Immature natural killer cell (primary cell): ENCODE measurements around the gene SLC16A3. TPM values are rescaled to one million over a fixed set of nuclear protein-coding genes. Genes with fewer than 3 reads are reported as not detected.
A peak's percentile ranks its signal among the peaks of the same experiment; 100 is the strongest.
"Not testable (repeated sequence)": the region's sequence is repeated elsewhere in the genome, so short reads cannot be mapped to it uniquely, and the experiment has no call there.

Experiments used
- DNase-seq, 3 donors: peaks; one replicate each; pipeline ENCODE4 v3.0.0; 2022; ENCODE audit warnings: mixed read lengths in 1 of 3
- H3K27ac Mint-ChIP-seq, 6 donors: one replicate each; pipeline ENCODE4 v1.8.0; 2020; ENCODE audit warnings: mixed read lengths in 6 of 6, mild to moderate bottlenecking in 5 of 6, inconsistent platforms in 4 of 6, moderate library complexity in 3 of 6
- H3K27me3 Mint-ChIP-seq, 3 donors: one replicate each; pipeline ENCODE4 v1.8.0; 2020 to 2021; ENCODE audit warnings: low read depth in 3 of 3, mild to moderate bottlenecking in 3 of 3, mixed read lengths in 3 of 3, moderate library complexity in 3 of 3, inconsistent platforms in 1 of 3
- H3K36me3 Mint-ChIP-seq, 3 donors: one replicate each; pipeline ENCODE4 v1.8.0; 2020; ENCODE audit warnings: mixed read lengths in 3 of 3, inconsistent platforms in 2 of 3, mild to moderate bottlenecking in 2 of 3
- H3K4me1 Mint-ChIP-seq, 2 donors: one replicate each; pipeline ENCODE4 v1.8.0; 2020; ENCODE audit warnings: inconsistent platforms in 2 of 2, mild to moderate bottlenecking in 2 of 2, mixed read lengths in 2 of 2, moderate library complexity in 1 of 2
- H3K4me3 Mint-ChIP-seq, 5 donors: one replicate each; pipeline ENCODE4 v1.8.0; 2020; ENCODE audit warnings: mild to moderate bottlenecking in 5 of 5, mixed read lengths in 5 of 5, inconsistent platforms in 3 of 5, moderate library complexity in 3 of 5
- H3K9me3 Mint-ChIP-seq, 6 donors: one replicate each; pipeline ENCODE4 v1.8.0; 2020; ENCODE audit warnings: mild to moderate bottlenecking in 6 of 6, mixed read lengths in 6 of 6, inconsistent platforms in 4 of 6, moderate library complexity in 3 of 6
- polyA plus RNA-seq, 3 donors: library from polyadenylated mRNA; unstranded; fragments of 300-500 nt; fragmentation: Illumina TruSeq; gene quantifications; one replicate each; pipeline ENCODE4 v1.2.3, GENCODE V29; 2021

SLC16A3 gene
- polyA plus RNA-seq, 3 donors from 2014 or later: 5.8 to 12.2 (median 6.8) TPM

DNA sequence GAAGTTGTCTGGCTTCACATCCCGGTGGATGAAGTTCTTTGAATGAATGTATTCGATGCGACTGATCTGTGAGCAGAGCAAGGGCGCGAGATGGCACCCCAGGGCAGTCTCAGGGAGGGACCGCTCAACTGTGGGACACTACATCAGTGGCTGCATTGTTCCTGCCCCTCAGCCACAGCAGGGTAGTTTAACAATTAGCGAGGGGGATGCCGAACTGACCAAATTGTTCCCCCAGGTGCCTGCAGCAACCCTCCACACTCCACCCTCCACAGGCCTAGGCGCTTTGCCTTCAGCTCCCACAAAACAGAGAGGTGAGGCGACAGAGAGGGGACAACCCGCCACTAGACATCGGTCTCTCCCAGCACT is 24.3 kb downstream of the SLC16A3 start:
- Mint-ChIP-seq H3K4me1 (peaks cover 34 to 35% of the 10 kb centered on the region in 2 donors), H3K9me3 (no peaks in the 10 kb centered on the region), H3K27me3 (peaks cover 19 to 65% (median 29%) of the 10 kb centered on the region in 3 donors), H3K27ac (peak overlapping the region in 5 of 6 donors; percentile 7 to 81 (median 71)), H3K36me3 (peaks cover 16 to 45% (median 34%) of the 10 kb centered on the region in 3 donors), H3K4me3 (no peak overlapping the region)
- no peak for DNase-seq

DNA sequence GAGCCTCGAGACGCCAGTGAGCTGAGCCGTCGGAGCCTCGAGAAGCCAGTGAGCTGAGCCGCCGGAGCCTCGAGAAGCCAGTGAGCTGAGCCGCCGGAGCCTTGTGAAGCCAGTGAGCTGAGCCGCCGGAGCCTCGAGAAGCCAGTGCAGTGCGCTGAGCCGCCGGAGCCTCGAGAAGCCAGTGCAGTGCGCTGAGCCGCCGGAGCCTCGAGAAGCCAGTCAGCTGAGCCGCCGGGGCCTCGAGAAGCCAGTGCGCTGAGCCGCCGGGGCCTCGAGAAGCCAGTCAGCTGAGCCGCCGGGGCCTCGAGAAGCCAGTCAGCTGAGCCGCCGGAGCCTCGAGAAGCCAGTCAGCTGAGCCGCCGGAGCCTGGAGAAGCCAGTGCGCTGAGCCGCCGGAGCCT is 25.3 kb downstream of the SLC16A3 start:
- Mint-ChIP-seq H3K27me3 (peaks cover 19 to 56% (median 29%) of the 10 kb centered on the region in 3 donors), H3K4me1 (peaks cover 37 to 42% of the 10 kb centered on the region in 2 donors), H3K36me3 (peaks cover 20 to 45% (median 33%) of the 10 kb centered on the region in 3 donors)
- DNase-seq, H3K27ac Mint-ChIP-seq, H3K4me3 Mint-ChIP-seq, H3K9me3 Mint-ChIP-seq: not testable (repeated sequence)

DNA sequence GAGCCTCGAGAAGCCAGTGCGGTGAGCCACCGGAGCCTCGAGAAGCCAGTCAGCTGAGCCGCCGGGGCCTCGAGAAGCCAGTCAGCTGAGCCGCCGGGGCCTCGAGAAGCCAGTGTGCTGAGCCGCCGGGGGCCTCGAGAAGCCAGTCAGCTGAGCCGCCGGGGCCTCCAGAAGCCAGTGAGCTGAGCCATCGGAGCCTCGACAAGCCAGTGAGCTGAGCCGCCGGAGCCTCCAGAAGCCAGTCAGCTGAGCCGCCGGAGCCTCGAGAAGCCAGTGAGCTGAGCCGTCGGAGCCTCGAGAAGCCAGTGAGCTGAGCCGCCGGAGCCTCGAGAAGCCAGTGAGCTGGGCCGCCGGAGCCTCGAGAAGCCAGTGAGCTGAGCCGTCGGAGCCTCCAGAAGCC is 25.9 kb downstream of the SLC16A3 start:
- H3K36me3 Mint-ChIP-seq: peaks cover 20 to 49% (median 36%) of the 10 kb centered on the region in 3 donors
- not testable (repeated sequence) for H3K9me3 Mint-ChIP-seq, H3K27ac Mint-ChIP-seq, H3K4me3 Mint-ChIP-seq, DNase-seq
- H3K4me1 Mint-ChIP-seq: peaks cover 37 to 46% of the 10 kb centered on the region in 2 donors
- peaks cover 19 to 51% (median 33%) of the 10 kb centered on the region in 3 donors for H3K27me3 Mint-ChIP-seq

DNA sequence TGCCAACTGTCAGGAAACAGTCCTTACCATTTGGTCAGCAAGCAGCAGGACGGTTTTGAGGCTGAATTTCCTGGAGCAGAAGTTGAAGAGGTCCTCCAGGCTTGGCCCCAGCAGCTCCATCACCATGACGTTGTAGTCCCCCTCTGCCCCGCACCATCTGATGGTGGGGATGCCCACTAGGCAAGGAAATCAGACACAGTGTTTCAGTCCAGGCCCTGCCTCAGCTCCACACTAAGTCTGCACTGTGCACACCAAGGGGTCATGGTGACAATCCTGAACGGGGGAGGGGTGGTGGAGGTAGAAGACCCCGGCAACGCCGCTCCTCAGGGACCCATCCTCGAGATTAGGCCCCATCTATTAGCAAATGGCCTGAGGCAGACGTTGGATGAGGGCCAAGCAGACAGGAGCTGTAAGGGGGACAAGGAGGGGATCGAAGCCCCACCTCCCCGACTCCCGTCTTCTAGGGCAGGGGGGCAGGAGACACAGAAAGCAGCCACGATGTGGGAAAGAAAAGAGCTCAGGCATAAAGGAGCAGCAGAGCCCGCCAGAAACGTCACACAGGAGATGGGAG is 26.6 kb downstream of the SLC16A3 start:
- Mint-ChIP-seq H3K36me3 (peaks cover 21 to 54% (median 42%) of the 10 kb centered on the region in 3 donors), H3K4me3 (peak overlapping the region in 4 of 5 donors; percentile 1 to 50 (median 26)), H3K4me1 (peaks cover 43 to 49% of the 10 kb centered on the region in 2 donors), H3K9me3 (peaks cover 0 to under 1% (median 0%) of the 10 kb centered on the region in 6 donors), H3K27ac (peak overlapping the region; percentile 92 to 100 (median 100)), H3K27me3 (peaks cover 19 to 44% (median 33%) of the 10 kb centered on the region in 3 donors)
- DNase-seq: no peak

DNA sequence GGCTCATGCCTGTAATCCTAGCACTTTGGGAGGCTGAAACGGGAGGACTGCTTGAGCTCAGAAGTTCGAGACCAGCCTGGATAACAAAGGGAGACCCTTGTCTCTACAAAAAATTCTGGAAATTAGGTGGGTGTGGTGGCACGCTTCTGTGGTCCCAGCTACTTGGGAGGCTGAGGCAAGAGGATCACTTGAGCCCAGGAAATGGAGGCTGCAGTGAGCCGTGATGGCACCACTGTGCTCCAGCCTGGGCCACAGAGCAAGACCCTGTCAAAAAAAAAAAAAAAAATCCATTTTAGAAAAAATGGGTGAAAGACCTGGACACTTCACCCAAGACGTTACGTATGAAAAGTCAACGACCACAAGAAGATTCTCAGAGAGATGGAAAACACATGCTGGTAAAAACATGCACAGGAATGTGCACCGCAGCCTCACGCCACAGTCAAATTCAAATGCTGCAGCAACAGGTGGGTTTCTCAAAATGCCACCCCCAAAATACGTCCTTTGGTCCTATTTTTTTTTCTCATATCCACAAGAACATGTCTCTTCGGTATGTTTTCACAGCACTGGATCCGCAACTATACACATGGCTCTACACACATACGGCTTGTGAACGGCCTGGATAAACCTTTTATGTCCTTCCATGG is 27.5 kb downstream of the SLC16A3 start:
- Mint-ChIP-seq H3K27ac (peak overlapping the region; percentile 92 to 100 (median 100)), H3K4me3 (peak overlapping the region in 4 of 5 donors; percentile 13 to 50 (median 38)), H3K9me3 (peaks cover 0 to 1% (median 0%) of the 10 kb centered on the region in 6 donors), H3K4me1 (peaks cover 45 to 57% of the 10 kb centered on the region in 2 donors), H3K27me3 (peaks cover 16 to 41% (median 33%) of the 10 kb centered on the region in 3 donors), H3K36me3 (peaks cover 25 to 57% (median 46%) of the 10 kb centered on the region in 3 donors)
- DNase-seq: no peak

DNA sequence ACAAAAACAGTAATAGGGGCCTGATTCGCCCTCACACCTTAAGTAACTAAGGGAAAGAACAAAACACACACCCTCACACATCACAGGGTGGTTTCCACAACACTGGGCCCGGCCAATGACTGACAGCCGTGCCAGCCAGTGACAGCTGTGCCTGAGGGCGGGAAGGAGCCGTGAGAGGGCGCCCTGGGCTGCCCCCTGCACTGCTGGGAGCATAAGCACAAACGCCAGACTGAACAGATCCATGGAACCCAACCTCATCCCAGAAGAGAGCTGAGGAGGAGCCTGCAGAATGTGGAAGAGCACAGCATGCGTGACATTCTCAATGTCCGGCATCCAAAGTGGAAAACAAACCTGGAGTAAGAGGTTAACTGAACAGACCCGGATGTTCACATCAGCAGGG is 28.6 kb downstream of the SLC16A3 start:
- peaks cover 0 to 1% (median 0%) of the 10 kb centered on the region in 6 donors for H3K9me3 Mint-ChIP-seq
- DNase-seq: peak; percentile 88 to 90 (median 89)
- peaks cover 11 to 38% (median 31%) of the 10 kb centered on the region in 3 donors for H3K27me3 Mint-ChIP-seq
- H3K4me1 Mint-ChIP-seq: peaks cover 51 to 65% of the 10 kb centered on the region in 2 donors
- peak overlapping the region; percentile 98 to 100 (median 100) for H3K27ac Mint-ChIP-seq
- peak overlapping the region; percentile 65 to 77 (median 68) for H3K4me3 Mint-ChIP-seq
- peaks cover 25 to 60% (median 49%) of the 10 kb centered on the region in 3 donors for H3K36me3 Mint-ChIP-seq

DNA sequence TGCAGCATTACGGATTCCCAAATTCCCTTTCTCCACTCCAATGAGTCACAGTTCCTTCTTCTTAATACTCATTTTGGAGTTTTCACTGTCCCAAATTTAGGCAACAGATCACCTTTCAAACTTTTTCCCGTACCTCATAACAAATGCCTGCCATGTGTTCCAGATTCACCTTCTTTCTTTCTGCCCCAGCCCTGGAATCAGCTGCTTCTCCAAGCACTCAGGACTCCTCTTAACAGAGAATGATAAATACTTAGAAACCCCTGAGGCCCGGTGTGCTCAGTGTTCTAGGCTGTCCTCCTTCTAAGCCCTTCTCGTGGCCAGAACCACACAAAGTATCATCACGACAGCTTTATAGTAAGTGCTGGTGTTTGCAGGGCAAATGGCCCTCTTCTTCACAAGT is 29.7 kb downstream of the SLC16A3 start:
- no peak for DNase-seq

DNA sequence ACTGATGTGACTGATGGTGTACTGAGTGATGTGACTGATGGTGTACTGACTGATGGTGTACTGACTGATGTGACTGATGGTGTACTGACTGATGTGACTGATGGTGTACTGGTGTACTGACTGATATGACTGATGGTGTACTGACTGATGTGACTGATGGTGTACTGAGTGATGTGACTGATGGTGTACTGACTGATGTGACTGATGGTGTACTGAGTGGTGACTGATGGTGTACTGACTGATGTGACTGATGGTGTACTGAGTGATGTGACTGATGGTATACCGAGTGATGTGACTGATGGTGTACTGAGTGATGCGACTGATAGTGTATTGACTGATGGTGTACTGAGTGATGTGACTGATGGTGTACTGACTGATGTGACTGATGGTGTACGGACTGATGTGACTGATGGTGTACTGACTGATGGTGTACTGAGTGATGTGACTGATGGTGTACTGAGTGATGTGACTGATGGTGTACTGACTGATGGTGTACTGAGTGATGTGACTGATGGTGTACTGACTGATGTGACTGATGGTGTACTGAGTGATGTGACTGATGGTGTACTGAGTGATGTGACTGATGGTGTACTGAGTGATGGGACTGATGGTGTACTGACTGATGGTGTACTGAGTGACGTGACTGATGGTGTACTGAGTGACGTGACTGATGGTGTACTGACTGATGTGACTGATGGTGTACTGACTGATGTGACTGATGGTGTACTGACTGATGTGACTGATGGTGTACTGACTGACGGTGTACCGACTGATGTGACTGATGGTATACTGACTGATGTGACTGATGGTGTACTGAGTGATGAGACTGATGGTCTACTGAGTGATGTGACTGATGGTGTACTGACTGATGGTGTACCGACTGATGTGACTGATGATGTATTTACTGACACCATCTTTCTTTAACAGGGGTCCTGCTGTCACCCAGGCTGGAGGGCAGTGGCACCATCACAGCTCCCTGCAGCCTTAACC is 31.4 kb downstream of the SLC16A3 start:
- H3K4me1 Mint-ChIP-seq: peaks cover 60 to 75% of the 10 kb centered on the region in 2 donors
- H3K27me3 Mint-ChIP-seq: peaks cover 9 to 33% (median 30%) of the 10 kb centered on the region in 3 donors
- not testable (repeated sequence) for DNase-seq, H3K4me3 Mint-ChIP-seq, H3K9me3 Mint-ChIP-seq
- peaks cover 21 to 60% (median 48%) of the 10 kb centered on the region in 3 donors for H3K36me3 Mint-ChIP-seq
- H3K27ac Mint-ChIP-seq: peak overlapping the region; percentile 50 to 99 (median 90)

More for the DNA sequence above, 29.7 kb downstream of the SLC16A3 start:
- Mint-ChIP-seq H3K4me1 (peaks cover 54 to 67% of the 10 kb centered on the region in 2 donors), H3K27me3 (peaks cover 9 to 33% (median 29%) of the 10 kb centered on the region in 3 donors), H3K27ac (peak overlapping the region; percentile 50 to 99 (median 90)), H3K9me3 (peaks cover 0 to 1% (median 0%) of the 10 kb centered on the region in 6 donors), H3K36me3 (peaks cover 21 to 54% (median 43%) of the 10 kb centered on the region in 3 donors), H3K4me3 (no peak overlapping the region)

DNA sequence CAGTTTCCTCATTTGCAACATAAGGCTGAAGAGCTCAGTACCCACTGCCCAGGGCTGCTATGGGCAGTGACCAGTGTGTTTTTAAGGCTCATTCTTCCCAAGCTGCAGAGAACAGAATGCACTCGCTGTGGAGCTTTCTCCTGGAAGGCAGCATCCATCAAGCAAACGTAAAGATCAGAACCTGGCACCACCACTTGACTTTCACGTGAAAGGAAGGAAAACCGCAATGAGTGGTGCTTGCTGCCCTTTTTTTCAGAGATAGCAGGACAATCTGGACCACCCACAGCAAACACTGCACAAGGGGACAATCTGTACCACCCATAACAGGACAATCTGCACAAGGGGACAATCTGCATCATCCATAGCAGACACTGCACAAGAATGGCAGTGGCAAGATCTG is 33.5 kb downstream of the SLC16A3 start:
- peaks cover 0 to 1% (median 0%) of the 10 kb centered on the region in 6 donors for H3K9me3 Mint-ChIP-seq
- DNase-seq: no peak
- H3K4me3 Mint-ChIP-seq: peak overlapping the region in 1 of 5 donors; percentile 10
- peaks cover 17 to 52% (median 44%) of the 10 kb centered on the region in 3 donors for H3K36me3 Mint-ChIP-seq
- H3K27ac Mint-ChIP-seq: peak overlapping the region; percentile 60 to 99 (median 76)
- peaks cover 7 to 35% (median 22%) of the 10 kb centered on the region in 3 donors for H3K27me3 Mint-ChIP-seq
- peaks cover 59 to 75% of the 10 kb centered on the region in 2 donors for H3K4me1 Mint-ChIP-seq

DNA sequence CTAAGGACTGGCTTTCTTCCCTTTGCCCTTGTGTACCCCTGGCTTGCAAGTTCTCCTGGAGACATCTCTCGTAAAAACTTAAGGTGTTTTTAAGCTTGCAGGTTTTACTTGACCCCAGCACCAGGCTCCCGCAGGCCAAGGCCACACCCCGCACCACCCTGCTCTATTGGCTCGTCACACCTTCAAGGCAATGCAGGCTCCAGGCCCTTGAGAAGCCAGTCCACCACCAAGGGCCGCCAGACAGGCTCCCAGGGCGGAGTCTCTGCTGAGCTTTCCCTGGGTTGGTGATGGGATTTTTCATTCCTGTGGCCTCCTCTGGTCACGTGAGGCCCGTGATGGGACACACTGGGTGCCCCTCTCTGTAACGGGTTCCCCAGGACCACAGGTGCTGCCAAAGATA is 34.8 kb downstream of the SLC16A3 start:
- Mint-ChIP-seq H3K27ac (peak overlapping the region in 2 of 6 donors; percentile 62 to 99), H3K4me1 (peaks cover 62 to 77% of the 10 kb centered on the region in 2 donors), H3K9me3 (peaks cover 0 to 1% (median 0%) of the 10 kb centered on the region in 6 donors), H3K27me3 (peaks cover 9 to 37% (median 20%) of the 10 kb centered on the region in 3 donors), H3K36me3 (peaks cover 10 to 44% (median 41%) of the 10 kb centered on the region in 3 donors), H3K4me3 (no peak overlapping the region)
- DNase-seq: no peak

DNA sequence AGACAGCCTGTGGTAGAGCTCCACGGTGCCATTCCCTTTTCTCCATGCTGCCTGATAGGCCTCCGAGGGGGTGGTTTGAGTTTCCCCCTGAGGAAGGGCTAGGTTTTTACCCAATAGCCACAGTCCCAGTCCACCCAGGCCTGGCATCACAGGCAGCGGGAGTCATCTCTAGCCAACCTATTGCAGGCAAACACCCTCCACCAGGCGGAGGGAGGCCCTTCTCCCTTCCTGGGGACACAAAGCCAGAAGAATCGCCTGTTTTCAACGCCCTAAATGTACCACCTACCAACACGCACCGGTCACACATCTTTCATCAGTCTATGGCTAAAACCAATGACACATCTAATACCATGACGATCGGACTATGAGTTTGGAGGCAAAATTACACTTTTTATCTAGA is 37.3 kb downstream of the SLC16A3 start:
- Mint-ChIP-seq H3K27ac (peak overlapping the region; percentile 64 to 96 (median 84)), H3K36me3 (peaks cover 1 to 38% (median 25%) of the 10 kb centered on the region in 3 donors), H3K27me3 (peaks cover 16 to 32% (median 26%) of the 10 kb centered on the region in 3 donors), H3K9me3 (no peaks in the 10 kb centered on the region), H3K4me3 (peak overlapping the region in 3 of 5 donors; percentile 4 to 49 (median 44)), H3K4me1 (peaks cover 72 to 84% of the 10 kb centered on the region in 2 donors)
- DNase-seq: no peak

DNA sequence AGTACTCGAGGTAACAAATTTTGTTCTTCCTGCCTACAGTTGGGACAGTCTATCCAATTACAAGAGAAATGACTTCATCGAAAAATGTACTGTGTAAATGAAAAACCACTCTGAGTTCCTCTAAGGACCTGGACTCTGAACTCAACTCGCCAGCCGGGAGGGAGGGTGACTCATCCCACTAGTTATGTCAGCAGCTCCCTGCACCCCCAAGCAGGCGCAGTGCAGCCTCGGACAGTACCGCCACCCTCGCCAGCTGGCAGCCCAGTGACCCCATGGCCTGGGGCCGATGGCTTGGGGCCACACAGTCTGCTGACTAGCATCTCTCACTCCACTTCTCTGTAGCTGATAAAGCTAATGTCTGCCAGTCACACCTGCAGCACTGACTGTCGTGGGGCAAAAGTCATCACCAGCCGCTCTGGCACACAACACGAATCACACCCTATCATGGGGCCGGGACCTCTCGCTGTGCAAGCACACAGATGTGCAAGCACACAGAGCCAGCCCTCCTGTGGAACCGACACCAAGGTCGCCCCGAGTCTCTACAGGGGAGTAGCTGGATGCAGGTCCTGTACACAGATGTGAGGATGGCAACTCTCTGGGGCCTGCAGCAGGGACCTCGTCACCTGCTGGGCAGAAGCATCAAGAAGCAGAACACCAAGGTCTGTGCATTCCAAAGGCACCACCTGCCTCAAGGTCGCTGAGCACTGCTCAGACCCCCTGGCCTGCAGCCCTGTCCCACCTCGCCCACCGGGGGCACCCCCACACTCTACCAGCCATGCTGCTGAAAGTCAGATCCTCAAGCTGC is 38.9 kb downstream of the SLC16A3 start:
- H3K27ac Mint-ChIP-seq: peak overlapping the region; percentile 88 to 100 (median 93)
- DNase-seq: peak; percentile 41 to 45 (median 44)

More for the DNA sequence above, 38.9 kb downstream of the SLC16A3 start:
- Mint-ChIP-seq H3K4me3 (peak overlapping the region; percentile 53 to 93 (median 63)), H3K36me3 (peaks cover 5 to 36% (median 18%) of the 10 kb centered on the region in 3 donors), H3K9me3 (no peaks in the 10 kb centered on the region), H3K27me3 (peaks cover 23 to 40% (median 24%) of the 10 kb centered on the region in 3 donors), H3K4me1 (peaks cover 78 to 84% of the 10 kb centered on the region in 2 donors)
